Panc1 (cell line): Measurements from ENCODE around the gene KRT34. TPM values are rescaled to one million over a fixed set of nuclear protein-coding genes. Genes with fewer than 3 reads are reported as not detected.

Source experiments
- ATAC-seq: fragments of 200-7000 bp; cut with Tn5 transposase; 2 replicates; pipeline ENCODE4 v1.9.1; 2020; ENCODE audit warnings: mild to moderate bottlenecking, moderate library complexity
- BruUV-seq: library from RNA; stranded (reverse); fragments of 400-500 nt; replicated peaks from 2 replicates; lab custom pipeline; 2021; lab: Mats Ljungman, UMichigan
- CTCF ChIA-PET: fragments of 300-600 bp; sonication (Branson Sonifier 250); formaldehyde crosslinking; loops from one replicate; lab custom pipeline; 2022; ENCODE audit warnings: antibody characterized with exemption; lab: Charles Lee
- POLR2A ChIA-PET: fragments of 300-600 bp; sonication (Branson Sonifier 250); formaldehyde crosslinking; loops from one replicate; lab custom pipeline; 2022; ENCODE audit warnings: antibody characterized with exemption; lab: Charles Lee
- DNase-seq: peaks from one replicate; pipeline ENCODE4 v3.0.0-alpha.2; 2010; ENCODE audit warnings: low read depth, low spot score
- H3K27ac ChIP-seq: 2 replicates; pipeline ENCODE4 v1.5.1; 2011; ENCODE audit warnings: mild to moderate bottlenecking, low read length, inconsistent platforms
- H3K27me3 ChIP-seq: fragments of 200-500 bp; sonication (Bioruptor generic); 2 replicates; pipeline ENCODE4 v1.6.0; 2014; ENCODE audit warnings: low read length, inconsistent platforms; ENCODE audit not compliant: control insufficient read depth, insufficient read depth
- H3K36me3 ChIP-seq: fragments of 200-500 bp; sonication (Bioruptor generic); 2 replicates; pipeline ENCODE4 v1.5.1; 2014; ENCODE audit warnings: inconsistent platforms, mild to moderate bottlenecking, low read length, moderate library complexity; ENCODE audit not compliant: control insufficient read depth, insufficient read depth
- H3K4me1 ChIP-seq: 2 replicates; pipeline ENCODE4 v1.5.1; 2011; ENCODE audit warnings: inconsistent platforms, mild to moderate bottlenecking, low read length, moderate library complexity; ENCODE audit not compliant: control insufficient read depth, insufficient read depth
- H3K4me3 ChIP-seq, 2 experiments: 2 replicates each; pipeline ENCODE4 v1.5.1; 2011 to 2012; ENCODE audit warnings: low read depth in 2 of 2, low read length in 2 of 2, mild to moderate bottlenecking in 2 of 2, inconsistent platforms in 1 of 2, moderate library complexity in 1 of 2
- H3K9me3 ChIP-seq: fragments of 200-500 bp; sonication (Bioruptor generic); 2 replicates; pipeline ENCODE4 v1.5.1; 2014; ENCODE audit warnings: low read depth, mild to moderate bottlenecking, inconsistent platforms, low read length, moderate library complexity; ENCODE audit not compliant: control insufficient read depth, insufficient read depth
- CTCF ChIP-seq: fragments of 450-650 bp; IDR thresholded peaks from 2 replicates; pipeline ENCODE4 v1.5.1; 2017; ENCODE audit warnings: mild to moderate bottlenecking
- POLR2AphosphoS5 ChIP-seq: IDR thresholded peaks from 2 replicates; pipeline ENCODE4 v1.6.1; 2012; ENCODE audit warnings: mild to moderate bottlenecking, low read depth, low read length, moderate library complexity
- REST ChIP-seq, 2 experiments: IDR thresholded peaks; 2 replicates each; pipeline ENCODE4 v1.6.1; 2011 to 2012; ENCODE audit warnings: low read depth in 2 of 2, control low read depth in 1 of 2, low read length in 1 of 2, mild to moderate bottlenecking in 1 of 2, moderate library complexity in 1 of 2; ENCODE audit not compliant: insufficient read depth in 1 of 2
- SIN3A ChIP-seq: IDR thresholded peaks from 2 replicates; pipeline ENCODE4 v1.6.1; 2012; ENCODE audit warnings: low read depth, mild to moderate bottlenecking, low read length, moderate library complexity, borderline replicate concordance; ENCODE audit not compliant: insufficient read depth
- TCF7L2 ChIP-seq: IDR thresholded peaks from 2 replicates; pipeline ENCODE4 v1.6.1; 2011; ENCODE audit warnings: mild to moderate bottlenecking, low read depth, low read length, inconsistent platforms
- in situ Hi-C: cut with HindIII; loops from 2 replicates; pipeline ENCODE4 v1.10.0; 2016; ENCODE audit warnings: low sequenced_read_pairs, low pct_unique_long_range_greater_than_20kb
- intact Hi-C: fragments of 100-400 bp; cut with micrococcal nuclease; formaldehyde crosslinking; loops from one replicate; pipeline ENCODE4 v1.10.0; 2022; ENCODE audit not compliant: unreplicated experiment
- total RNA-seq: library from RNA; stranded (reverse); gene quantifications from one replicate; pipeline ENCODE4 v1.2.1, GENCODE V29; 2021; ENCODE audit not compliant: unreplicated experiment

The KRT34 gene
- total RNA-seq, 1 experiment from 2014 or later, result not detected

GRCh38 chr17:41417127-41417526 lies 35.0 kb upstream of the KRT34 start:
- Histone ChIP-seq H3K36me3 (no peaks in the 10 kb centered on the region), H3K9me3 (no peaks in the 10 kb centered on the region), H3K4me1 (peaks cover 17% of the 10 kb centered on the region; the same call in 1 of the 2 replicates), H3K4me3 (no peak overlapping the region), H3K27me3 (no peaks in the 10 kb centered on the region), H3K27ac (peak overlapping the region; percentile 45; the same call in 1 of the 2 replicates)
- POLR2A ChIA-PET, result no interaction called here
- in situ Hi-C loops (no loop called here), intact Hi-C loops (no loop called here)
- no peak for ATAC-seq
- TF ChIP-seq CTCF (no peak), POLR2AphosphoS5 (no peak), SIN3A (no peak), TCF7L2 (no peak), REST (IDR thresholded peaks at IDR 0.05; ENCODE audit: insufficient read depth in 1 of 2, low read depth in 2 of 2, low read length in 1 of 2) (no peak)
- BruUV-seq, result no TSS peak
- CTCF ChIA-PET, result interaction anchor here (0.5 to 1.6 kb wide), 3 partner anchors 10 to 79 kb away, joined by 4 read pairs; no protein-coding TSS in a partner anchor
- no peak for DNase-seq

- no peak for TF ChIP-seq CTCF
- TF ChIP-seq POLR2AphosphoS5, result no peak
- TF ChIP-seq TCF7L2, result no peak
- no peak for TF ChIP-seq REST (IDR thresholded peaks at IDR 0.05; ENCODE audit: insufficient read depth in 1 of 2, low read depth in 2 of 2, low read length in 1 of 2)
- TF ChIP-seq SIN3A, result no peak
Observed at GRCh38 chr17:41416479-41416878, 34.4 kb upstream of the KRT34 start.

More at GRCh38 chr17:41416479-41416878, 34.4 kb upstream of the KRT34 start:
- no peaks in the 10 kb centered on the region for H3K27me3 ChIP-seq
- no peaks in the 10 kb centered on the region for H3K36me3 ChIP-seq
- ATAC-seq, result no peak
- H3K4me1 ChIP-seq, result peaks cover 17% of the 10 kb centered on the region; the same call in 1 of the 2 replicates
- ChIA-PET CTCF (no interaction called here), POLR2A (no interaction called here)
- in situ Hi-C loops, result no loop called here
- H3K27ac ChIP-seq, result peak overlapping the region; percentile 77; the same call in 1 of the 2 replicates
- intact Hi-C loops, result no loop called here
- no TSS peak for BruUV-seq
- DNase-seq, result no peak
- no peaks in the 10 kb centered on the region for H3K9me3 ChIP-seq
- H3K4me3 ChIP-seq, result no peak overlapping the region
